GM18517 (cell line): ENCODE data around the gene DUS4L.

Source experiments
- ATAC-seq: cut with Tn5 transposase; IDR thresholded peaks from one replicate; pipeline ENCODE4 v1.9.1; 2021; ENCODE audit warnings: mild to moderate bottlenecking, moderate library complexity; ENCODE audit not compliant: unreplicated experiment

DUS4L gene

DNA sequence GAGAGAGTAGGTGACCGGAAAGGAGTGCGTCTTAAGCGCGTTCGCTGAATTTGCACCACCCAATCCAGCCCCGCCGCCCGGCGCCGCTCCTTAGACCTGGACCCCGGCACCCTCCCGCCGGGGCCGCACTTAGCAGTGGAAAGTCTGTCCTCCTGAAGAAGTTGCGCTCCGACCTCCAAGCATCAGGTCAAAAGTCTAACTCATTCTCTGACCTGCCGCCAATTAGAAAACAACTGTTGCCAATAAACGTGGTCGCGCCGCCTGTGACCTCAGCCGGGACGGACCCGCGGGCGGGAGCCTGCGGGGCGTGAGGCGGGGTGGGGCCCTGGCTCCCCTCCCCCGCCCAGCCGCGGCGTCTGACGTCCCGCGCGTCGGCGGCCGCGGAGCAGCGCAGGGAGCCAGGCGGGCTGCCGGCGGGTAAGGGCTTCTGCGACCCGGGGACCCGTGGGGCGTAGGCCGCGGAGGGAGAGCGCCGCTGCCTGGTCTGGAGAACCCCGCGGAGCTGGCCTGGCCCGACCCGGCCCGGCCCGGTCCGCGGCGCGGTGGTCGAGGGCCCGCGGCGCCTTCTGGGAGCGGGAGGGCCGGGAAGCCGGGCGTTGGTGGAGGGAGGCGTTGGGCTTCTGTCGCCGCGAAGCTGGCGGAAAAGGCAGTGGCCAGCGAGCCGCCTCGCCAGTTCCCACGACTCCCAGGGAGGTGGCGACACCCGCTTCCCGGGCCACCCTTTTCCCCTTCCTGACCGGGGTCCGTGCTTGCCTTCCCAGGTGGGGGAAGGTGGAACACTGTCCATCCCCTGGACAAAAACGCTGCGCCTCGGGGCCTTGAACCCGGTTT is 16.3 kb downstream of the DUS4L start, which contains the start of gene BCAP29:
BCAP29 (plus strand) TSS at position 362 of the 831 bp plus-strand sequence. CDS start 527 bp downstream, outside the sequence.
- ATAC-seq: peak; percentile 85

DNA sequence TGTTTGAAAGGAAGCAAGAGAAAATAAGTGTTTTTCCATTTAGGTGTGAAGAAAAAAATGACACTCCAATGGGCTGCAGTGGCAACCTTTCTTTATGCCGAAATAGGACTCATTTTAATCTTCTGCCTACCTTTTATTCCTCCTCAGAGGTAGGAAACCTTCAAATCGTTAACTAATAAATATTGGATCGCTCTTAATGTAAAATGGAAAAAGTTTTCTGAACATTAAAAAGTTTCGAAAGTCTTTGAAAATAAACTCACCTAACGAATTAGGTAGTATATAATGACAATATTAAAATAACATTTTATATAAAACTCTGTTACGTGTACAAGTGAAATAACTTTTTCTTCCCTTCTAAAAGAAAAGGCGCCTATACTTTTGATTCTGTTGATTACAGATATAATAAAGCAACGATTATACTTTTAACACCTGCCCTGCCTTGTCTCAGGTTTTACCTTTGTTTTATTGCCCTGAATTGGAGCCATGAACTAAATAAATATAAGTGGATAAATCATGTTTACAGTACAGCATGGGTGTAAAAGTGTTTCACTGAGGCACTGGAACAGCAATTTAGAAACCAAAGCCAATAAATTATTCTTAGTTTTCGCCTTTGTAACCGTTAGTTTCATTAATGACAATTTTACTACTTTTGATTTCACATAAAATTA is 17.1 kb downstream of the DUS4L start:
- ATAC-seq: no peak

DNA sequence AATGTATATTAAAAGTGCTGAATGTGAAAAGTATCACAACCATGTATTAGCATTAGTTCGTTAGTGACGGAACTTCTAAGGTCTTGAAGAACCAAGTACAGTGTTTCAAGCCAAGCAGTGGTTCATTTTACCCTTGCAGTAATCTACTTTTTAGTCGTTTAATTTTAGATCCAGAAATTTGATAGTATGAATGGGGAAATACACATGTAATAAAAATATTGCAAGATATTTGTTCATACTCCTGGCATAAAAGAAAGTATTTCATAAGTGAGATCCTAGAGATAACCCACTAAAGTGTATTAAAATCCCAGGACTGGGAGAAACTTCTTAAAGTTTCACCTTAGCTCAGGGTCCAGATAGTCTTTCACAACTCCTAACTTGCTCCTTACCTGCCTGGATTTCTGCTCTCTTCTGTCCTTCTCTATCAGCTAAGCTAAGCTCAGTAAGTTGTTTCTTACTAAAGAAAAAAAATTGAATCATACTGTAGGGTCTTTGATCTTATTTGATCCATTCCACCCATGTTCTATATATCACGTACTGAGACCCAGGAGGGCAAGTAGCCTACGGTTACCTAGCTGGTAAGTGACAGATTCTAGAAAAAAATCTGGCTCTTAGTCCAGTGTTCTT is 17.7 kb downstream of the DUS4L start:
- ATAC-seq: no peak

DNA sequence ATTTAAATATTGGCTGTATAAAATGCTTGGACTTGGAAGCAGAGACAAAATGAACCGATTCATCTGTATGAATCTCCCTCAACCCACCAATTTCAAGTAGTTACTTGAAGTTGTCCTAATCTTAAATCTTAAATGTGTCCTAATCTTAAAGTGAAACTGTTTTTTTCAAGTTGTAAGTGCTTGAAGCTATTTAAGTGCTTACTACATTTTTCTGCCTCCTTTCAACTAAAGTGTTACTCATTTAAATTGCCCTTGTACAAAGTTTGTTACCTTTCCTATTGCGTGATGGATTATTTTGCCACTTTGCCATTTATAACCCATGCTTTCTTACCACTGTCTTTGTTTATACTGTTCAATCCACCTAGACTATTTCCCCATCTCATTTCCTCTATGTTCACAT is 19.1 kb downstream of the DUS4L start:
- no peak for ATAC-seq

DNA sequence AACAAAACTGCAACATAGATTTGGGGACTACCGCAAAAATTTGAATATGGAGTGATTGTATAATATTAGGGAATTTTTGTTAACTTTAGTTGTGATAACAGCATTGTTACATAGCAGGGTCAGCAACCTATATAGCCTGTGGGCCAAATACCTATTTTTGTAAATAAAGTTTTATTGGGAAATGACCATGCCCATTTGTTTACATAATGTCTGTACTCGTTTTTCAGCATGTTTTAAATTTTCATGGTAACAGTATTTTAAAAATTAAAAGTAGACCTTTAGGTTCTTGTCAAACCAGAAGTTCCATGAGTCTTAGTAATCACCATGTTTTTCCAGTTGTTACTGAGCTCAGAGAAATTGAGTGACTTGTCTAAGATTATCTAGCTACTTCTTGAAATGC is 20.9 kb downstream of the DUS4L start:
- ATAC-seq: no peak

DNA sequence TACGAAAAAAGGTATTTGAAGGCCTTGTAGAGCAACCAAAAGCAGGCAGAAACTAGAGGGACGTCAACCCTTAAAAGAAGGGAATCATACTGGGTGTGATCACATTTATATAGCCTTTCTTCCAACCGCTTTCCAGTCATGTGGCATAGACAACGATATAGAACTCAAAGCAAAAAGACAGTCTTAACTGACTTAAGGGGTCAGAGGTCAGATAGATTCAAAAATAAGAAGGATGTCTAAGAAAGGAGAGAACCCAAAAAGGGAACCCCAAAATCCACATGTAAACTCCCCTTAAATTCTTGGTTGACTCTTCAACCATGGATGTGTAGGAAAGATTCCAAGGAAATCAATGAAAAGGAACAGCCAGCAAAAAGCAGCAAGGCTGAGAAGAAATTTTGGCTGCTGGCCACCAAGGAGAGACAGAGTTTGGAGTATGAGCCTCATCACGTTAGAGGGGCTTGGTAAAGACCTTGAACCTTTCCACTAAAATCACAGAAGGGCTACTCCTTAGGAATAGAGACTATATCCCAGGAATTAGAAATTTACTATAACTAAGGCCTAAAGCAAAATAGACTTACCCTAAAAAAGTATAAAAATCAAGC is 24.9 kb downstream of the DUS4L start:
- no peak for ATAC-seq

DNA sequence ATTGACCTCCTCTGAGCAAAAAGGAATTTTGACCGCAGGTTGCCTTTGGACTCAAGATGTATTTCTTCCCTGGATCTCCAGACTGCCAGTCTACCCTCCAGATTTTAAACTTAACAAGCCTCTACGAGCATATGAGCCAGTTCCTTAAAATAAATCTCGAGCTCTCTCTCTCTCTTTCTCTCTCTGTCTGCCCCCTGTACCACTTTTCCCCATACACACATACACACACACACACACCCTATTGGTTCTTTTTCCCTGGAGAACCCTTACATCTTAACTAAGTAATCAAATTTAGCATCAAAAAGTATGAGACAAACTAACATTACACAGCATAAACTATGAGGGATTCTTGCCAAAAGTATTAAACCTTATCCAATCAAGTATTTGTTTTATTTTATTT is 27.6 kb downstream of the DUS4L start:
- ATAC-seq: no peak

DNA sequence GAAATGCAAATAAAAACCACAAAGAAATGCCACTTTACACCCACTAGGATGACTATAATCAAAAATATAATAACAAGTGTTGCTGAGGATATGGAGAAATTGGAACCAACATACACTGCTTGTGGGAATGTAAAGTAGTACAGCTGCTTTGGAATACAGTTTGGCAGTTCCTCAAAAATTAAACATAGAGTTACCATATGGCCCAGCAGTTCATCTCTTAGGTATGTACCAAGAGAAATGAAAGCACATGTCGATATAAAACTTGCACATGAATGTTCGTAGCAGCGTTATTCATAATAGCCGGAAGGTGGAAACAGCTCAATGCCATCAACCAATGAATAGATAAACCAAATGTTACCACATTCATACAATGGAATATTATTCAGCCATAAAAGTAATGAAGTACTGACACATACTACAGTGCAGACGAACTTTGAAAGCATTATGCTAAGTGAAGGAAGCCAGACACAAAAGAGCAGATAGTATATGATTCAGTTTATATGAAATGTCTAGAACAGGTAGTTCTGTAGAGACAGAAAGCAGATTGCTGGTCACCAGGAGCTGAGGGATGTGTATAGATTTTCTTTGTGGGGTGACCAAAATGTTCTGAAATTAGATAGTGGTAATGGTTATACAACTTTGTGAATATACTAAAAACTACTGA is 28.7 kb downstream of the DUS4L start:
- ATAC-seq: no peak

DNA sequence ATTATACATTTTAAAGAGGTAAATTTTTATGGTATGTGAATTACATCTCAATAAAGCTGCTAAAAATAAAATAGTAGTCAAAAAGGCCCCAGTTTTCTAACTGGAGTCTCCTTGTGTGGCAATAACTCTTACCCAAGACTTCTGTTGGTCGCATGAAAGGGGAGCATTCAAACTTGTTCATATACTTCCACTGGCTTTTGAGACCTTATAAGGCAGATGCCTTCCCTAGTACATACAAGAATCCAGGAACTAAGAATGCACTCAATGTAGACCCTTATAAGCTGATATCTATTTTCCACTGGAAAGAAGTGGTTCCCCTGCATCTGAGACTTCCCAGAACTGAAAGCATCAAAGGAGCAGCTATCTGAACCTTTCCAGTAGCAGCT is 29.2 kb downstream of the DUS4L start:
- ATAC-seq: no peak

DNA sequence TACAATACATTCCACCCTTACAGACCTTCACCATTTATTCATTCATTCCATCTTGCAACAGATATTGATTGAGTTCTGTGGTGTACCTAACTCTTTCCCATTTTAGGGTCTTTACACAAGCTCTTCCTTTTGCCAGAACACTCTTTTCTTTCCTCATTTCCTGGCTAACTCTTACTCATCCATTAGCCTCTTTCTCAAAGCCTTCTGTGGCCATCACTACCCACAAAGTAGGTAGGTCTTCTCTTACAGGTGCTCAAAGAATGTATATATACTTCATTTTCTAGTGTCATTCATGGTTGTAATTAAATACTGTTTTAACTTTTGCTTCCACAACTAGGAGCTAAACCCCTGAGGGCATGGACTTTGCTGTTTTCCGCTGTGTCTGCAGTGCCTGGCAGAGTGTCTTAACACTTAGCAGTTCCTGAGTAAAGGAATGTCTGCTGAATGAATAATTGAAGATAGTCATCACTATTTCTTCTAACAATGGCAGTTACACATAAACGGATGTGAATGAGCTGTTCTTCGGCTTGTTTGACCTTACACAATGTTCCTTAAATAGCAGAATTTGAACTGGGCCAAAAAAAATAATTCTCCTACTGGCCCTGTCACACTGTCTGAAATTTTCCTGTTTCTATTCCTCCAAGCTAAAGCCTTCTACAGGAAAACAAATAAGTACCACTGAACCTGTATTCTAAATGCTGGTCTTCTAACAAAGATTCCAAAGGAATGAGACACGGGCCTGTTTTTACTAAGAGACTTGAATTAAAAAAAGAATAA is 31.4 kb downstream of the DUS4L start:
- no peak for ATAC-seq

DNA sequence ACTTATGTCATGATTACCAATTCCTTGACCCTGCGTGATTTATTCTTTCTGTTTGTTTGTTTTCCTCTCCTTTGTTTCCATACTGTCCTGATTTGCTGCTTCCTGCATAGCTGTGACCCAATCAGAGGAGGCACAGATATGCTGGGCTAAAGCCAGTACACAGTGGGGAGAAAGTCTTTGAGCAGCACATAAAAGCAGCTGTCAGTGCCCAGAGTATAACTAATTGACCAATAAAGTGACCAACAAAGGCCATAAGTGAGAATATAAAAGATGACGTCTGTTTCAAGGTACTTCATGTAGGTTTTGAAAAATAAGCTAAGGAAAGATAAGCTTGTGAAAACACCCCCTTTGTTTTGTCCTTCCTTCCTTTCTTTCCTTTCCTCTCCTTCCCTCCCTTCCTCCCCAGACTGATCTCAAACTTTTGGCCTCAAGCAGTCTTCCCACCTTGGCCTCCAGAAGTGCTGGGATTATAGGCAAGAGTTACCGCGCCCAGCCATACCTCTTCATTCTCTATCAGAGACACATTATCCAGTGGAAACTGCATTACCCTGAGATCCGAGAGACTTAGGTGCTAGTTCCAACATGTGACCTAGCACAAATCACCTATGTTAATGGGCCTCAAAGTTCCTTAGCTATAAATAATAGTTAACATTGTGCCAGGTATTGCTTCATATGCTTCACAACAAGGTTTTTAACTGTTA is 33.3 kb downstream of the DUS4L start:
- no peak for ATAC-seq

DNA sequence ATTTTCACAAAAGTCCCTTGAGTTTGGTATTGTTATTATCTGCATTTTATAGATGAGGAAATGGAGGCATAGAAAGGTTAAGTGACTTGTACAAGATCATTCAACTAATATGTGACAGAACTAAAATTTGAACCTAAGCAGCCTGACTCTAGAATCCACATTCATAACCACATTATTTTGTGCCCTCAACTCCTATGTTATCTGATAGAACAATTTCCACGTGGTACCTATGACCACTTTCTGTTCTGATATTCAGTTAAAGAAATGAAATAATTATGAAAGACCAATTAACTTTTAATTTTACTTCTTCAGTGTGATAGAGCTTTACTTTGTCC is 33.8 kb downstream of the DUS4L start:
- ATAC-seq: no peak

DNA sequence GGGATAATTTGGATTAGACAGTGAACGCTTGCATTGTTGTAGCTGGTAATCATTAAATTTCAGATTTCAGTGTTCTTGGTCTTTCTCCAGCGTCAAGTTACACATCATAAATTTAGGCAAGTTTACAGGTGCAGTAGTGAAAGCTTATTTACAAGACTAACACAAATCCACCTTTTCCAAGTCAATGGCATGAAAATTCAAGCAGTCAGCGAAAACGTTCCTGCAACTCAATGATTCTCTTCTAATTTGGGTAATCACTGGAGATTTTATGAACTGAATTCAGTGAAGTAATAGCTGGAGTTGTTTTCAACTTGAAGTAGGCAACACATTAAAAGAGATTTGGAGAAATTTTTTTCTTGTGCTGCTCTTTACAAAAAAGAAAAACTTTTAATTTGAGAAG is 34.2 kb downstream of the DUS4L start:
- ATAC-seq: no peak

DNA sequence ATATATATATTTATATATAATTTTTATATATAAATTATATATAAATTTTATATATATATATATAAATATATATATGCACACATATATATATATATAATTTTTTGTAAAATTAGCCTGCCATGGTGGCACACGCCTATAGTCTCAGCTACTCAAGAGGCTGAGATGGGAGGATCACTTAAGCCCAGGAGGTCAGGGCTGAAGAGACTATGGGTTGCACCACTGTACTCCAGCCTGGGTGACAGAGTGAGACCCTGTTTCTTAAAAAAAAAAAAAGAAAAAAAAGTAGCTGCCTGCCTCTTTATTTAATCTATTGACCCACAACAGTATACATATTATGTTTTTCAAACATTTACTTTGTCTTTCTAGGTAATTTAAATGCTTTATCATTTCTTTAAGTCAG is 35.5 kb downstream of the DUS4L start:
- no peak for ATAC-seq

DNA sequence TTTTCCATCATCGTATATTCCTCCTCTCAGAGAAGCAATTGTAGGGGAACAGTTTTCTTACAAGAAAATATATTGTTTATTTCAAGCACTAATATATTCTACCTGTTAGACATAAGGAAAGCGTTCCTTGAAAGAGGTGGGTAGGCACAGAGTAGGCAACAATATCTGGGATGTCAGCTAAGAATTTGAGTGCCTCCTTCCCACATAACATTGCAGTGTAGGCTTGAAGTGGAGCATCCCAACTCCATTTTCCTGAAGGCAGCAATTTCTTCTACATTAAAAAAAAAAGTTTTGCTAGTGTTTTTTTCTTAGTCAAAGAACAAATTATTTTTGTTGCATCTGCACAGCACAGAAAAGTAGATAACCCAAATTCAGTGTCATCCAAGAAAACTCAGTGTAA is 37.0 kb downstream of the DUS4L start:
- no peak for ATAC-seq

DNA sequence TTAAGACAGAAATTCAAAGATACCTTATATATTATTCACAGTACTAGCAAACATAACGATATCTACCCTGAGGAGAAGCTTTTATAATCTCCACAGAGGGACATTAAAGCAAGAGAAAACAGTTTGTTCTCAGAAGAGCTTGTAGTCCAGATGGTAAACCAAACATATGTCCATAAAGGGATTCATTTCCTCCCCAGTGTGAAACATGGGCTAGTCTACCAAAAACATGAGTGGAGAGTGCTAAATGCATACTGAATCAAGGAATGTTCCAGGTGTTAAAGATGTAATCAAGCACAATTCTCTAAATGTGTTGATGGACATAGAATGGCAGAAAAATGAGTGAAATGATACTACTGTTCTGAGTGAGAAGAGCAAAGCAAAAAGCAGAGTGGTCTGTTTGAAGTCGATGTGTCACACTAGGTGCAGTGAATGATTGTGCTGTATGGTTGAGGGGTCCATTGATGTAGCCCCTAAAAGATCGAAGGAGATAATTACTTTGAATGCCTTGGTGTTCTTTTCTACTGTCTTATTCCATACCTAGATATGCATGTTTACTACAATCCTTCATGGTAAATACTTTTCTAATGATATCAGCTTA is 41.5 kb downstream of the DUS4L start:
- no peak for ATAC-seq

DNA sequence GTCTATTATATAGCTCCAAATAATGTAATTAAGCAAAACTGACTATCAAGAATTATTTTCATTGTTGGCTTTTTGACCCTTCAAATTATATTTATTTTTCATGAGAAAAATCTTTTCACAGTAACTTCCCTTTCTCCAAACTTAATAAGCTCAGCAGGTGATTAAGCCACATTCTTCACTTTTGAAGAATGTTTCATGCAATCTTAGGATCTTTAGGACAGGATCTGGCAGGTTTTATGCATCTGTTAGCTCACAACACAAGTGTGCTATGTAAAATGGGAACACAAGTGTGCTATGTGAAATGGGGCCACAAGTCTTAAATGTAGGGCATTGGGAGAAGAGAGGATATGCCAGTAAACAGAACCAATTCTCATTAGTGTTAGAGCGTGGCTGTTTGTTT is 42.5 kb downstream of the DUS4L start:
- no peak for ATAC-seq

DNA sequence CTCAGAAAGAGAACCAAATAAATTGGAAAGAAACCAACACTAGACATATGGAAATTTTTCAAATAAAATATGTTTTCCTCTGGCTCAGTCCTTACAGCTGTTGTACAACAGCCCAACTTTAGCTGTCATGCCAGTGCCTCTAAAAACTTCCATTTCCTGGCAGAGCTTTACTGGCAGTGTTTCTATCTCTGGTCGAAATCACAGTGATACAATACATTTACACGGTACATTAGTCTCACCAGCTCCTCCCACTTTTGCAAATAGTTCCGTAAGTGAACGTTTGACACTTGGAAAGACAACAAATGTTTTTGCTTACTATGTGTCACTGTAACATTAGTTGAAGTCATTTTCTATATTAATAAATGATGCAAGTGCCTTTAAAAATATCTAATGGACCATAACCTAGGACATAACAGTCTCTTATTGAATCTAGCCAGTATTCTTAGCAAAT is 46.1 kb downstream of the DUS4L start:
- ATAC-seq: no peak

DNA sequence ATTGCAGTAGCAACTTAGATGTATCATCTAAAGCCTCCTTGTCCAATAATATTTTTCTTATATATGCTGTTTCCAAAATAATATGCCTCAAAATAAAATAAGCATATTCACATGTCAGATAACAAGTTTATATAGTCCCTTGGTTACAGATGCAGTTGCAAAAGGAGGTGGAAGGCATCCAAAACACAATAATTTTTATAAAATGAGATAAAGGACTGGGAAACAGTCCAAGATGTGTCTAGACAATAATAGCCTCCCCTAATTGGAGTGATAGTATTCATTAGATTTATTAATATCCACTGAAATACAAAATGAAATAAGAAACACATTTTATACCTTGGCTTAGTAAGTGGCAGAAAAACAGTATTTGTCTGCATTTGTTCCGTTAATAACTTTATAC is 46.6 kb downstream of the DUS4L start:
- no peak for ATAC-seq
